Lower leg skin (tissue), 4 donors: ENCODE results near the gene KRTAP13-3. TPM values are rescaled to one million over a fixed set of nuclear protein-coding genes. Genes with fewer than 3 reads are reported as not detected.

ENCODE experiments used
- DNase-seq, 2 donors: peaks; one replicate each; pipeline ENCODE4 v3.0.0-alpha.2; 2019; ENCODE audit warnings: low spot score in 2 of 2
- H3K4me3 ChIP-seq: fragments of 200-600 bp; sonication (generic); 2 replicates; pipeline ENCODE4 v1.5.1; 2017; ENCODE audit warnings: mild to moderate bottlenecking, low read depth; ENCODE audit not compliant: poor library complexity, severe bottlenecking
- POLR2A ChIP-seq, 2 donors: fragments of 450-650 bp; IDR thresholded peaks; one replicate each; pipeline ENCODE4 v1.6.1; 2016 to 2017; ENCODE audit warnings: antibody characterized with exemption in 2 of 2, mild to moderate bottlenecking in 1 of 2, moderate library complexity in 1 of 2
- WGBS, 2 donors: methylation state at CpG; one replicate each; pipeline ENCODE4 v1.1.5; 2018; 5-methylcytosine and 5-hydroxymethylcytosine counted together
- intact Hi-C: fragments of 100-400 bp; cut with DNase I; formaldehyde crosslinking; loops from one replicate; pipeline ENCODE4 v1.15.0; 2023; ENCODE audit warnings: low total_unique reads
- total RNA-seq, 4 donors: library from RNA; depleted of rRNA; stranded (reverse); fragments of >200 nt; gene quantifications; one replicate each; pipeline ENCODE4 v1.1.0, GENCODE V29; 2016
- TF ChIP-seq, protein P1 (sequence below), 3 donors: fragments of 450-650 bp; IDR thresholded peaks; one replicate each; pipeline ENCODE4 v1.5.1; 2016; ENCODE audit warnings: antibody characterized with exemption in 3 of 3, mild to moderate bottlenecking in 3 of 3, moderate library complexity in 2 of 3

The KRTAP13-3 gene
- total RNA-seq, 4 donors from 2014 or later, result not detected

GRCh38 chr21:30444204-30444603 is 18.5 kb upstream of the KRTAP13-3 start:
- 58 to 71% methylated on average over 1 of the region's 1 CpG for WGBS, 2 donors
- no peak for DNase-seq
- no peak for TF ChIP-seq POLR2A (IDR thresholded peaks at IDR 0.05)
- TF ChIP-seq, protein P1, sequence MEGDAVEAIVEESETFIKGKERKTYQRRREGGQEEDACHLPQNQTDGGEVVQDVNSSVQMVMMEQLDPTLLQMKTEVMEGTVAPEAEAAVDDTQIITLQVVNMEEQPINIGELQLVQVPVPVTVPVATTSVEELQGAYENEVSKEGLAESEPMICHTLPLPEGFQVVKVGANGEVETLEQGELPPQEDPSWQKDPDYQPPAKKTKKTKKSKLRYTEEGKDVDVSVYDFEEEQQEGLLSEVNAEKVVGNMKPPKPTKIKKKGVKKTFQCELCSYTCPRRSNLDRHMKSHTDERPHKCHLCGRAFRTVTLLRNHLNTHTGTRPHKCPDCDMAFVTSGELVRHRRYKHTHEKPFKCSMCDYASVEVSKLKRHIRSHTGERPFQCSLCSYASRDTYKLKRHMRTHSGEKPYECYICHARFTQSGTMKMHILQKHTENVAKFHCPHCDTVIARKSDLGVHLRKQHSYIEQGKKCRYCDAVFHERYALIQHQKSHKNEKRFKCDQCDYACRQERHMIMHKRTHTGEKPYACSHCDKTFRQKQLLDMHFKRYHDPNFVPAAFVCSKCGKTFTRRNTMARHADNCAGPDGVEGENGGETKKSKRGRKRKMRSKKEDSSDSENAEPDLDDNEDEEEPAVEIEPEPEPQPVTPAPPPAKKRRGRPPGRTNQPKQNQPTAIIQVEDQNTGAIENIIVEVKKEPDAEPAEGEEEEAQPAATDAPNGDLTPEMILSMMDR (IDR thresholded peaks at IDR 0.05), result no peak
- intact Hi-C loops, result no loop called here
- no peak overlapping the region for H3K4me3 ChIP-seq

DNA sequence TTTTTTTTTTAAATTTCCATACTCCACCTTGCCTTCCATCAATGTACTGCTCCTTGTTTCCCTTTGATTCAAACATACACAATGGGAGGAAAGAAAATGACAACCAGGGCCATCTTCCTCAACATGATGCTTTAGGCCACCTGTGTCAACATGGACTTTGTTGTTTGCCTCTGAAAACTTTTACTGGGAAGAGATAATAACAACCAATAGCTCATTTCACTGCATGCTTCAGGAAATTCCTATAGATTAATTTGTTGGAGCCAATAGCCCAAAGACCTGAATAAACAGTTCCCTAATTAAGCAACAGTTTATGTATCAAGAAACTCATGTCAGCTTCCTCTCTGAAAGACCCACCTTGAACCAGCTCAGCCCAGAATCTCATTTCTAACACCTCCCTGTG is 17.5 kb upstream of the KRTAP13-3 start:
- intact Hi-C loops, result no loop called here
- no peak overlapping the region for H3K4me3 ChIP-seq
- TF ChIP-seq, protein P1 (IDR thresholded peaks at IDR 0.05), result no peak
- TF ChIP-seq POLR2A (IDR thresholded peaks at IDR 0.05), result no peak
- DNase-seq, result no peak

GRCh38 chr21:30439975-30440374 is 14.2 kb upstream of the KRTAP13-3 start, which contains the start of gene KRTAP15-1:
Gene KRTAP15-1 (plus strand): TSS chr21:30440275. CDS start chr21:30440328, 53 bp downstream.
- DNase-seq, result no peak
- intact Hi-C loops, result no loop called here
- 93% methylated on average over 5 of the region's 5 CpGs for WGBS, 2 donors
- TF ChIP-seq POLR2A (IDR thresholded peaks at IDR 0.05), result no peak
- TF ChIP-seq, protein P1 (IDR thresholded peaks at IDR 0.05), result no peak
- H3K4me3 ChIP-seq, result no peak within 1 kb of the TSS

DNA sequence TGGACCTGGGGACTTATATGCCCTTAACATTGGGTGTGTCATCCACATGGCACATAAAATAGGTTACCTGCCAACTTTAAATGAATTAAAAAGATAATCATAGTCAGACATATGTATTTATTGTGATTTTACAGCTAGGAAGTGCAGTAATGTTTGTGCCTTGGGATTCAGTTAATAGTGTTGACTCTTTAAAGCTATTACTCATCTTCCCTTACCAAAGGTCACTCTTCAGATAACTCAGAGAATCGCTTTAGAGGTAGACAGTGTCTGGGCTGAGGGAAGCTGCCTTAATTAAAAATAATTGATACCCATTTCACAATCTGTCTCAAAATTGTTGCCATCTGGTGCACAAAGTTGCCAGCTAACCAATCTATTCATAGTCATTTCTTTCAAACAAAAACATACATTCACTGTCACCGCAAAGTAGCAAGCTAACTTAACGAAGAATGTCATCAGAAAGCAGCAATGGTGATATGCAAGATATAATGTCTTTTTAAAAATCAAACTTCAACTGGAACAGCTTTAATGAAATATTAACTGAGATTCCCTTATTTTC is 11.4 kb upstream of the KRTAP13-3 start:
- intact Hi-C loops, result no loop called here
- no peak overlapping the region for H3K4me3 ChIP-seq
- DNase-seq, result no peak
- no peak for TF ChIP-seq POLR2A (IDR thresholded peaks at IDR 0.05)
- TF ChIP-seq, protein P1 (IDR thresholded peaks at IDR 0.05), result no peak
- WGBS, 2 donors, result 74 to 81% methylated on average over 3 of the region's 3 CpGs

DNA sequence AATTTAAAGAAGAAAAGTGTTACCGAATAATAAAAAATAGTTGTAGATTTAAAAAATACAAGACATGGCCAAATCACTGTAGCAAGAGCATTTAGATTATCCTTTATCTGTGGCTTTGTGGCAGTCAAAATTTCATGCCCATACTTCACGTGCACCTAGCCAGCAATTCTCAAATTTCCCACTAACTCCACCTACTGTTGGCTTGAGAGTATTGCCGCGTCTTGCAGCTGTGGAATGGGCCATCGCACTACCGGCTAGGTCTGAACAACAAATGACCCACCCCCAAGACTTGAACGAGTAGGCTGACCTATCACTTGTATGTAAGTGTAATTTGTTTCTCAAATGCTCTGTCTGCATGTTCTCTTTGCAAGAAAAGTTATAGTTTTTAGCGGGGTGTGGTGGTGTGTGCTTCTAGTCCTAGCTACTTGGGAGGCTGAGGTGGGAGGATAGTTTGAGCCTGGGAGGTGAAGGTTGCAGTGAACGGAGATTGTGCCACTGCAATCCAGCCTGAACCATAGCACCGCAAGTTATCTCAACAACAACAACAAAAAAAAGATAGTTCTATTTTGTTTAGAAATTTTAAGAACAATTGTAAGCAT is 8.4 kb upstream of the KRTAP13-3 start:
- no peak for DNase-seq
- intact Hi-C loops, result no loop called here
- TF ChIP-seq POLR2A (IDR thresholded peaks at IDR 0.05), result no peak
- TF ChIP-seq, protein P1 (IDR thresholded peaks at IDR 0.05), result no peak
- WGBS, 2 donors, result 45 to 49% methylated on average over 10 of the region's 10 CpGs
- H3K4me3 ChIP-seq, result no peak overlapping the region
